Activated CD4-positive, CD25-positive, alpha-beta regulatory T cell (primary cell): ENCODE results near the gene MAP2K5.
"Not testable (repeated sequence)": the region's sequence is repeated elsewhere in the genome, so short reads cannot be mapped to it uniquely, and the experiment has no call there.

Source experiments
- DNase-seq, 4 experiments: peaks; one replicate each; lab custom pipeline; 2025; lab: John Stamatoyannopoulos, UW

Gene MAP2K5

DNA sequence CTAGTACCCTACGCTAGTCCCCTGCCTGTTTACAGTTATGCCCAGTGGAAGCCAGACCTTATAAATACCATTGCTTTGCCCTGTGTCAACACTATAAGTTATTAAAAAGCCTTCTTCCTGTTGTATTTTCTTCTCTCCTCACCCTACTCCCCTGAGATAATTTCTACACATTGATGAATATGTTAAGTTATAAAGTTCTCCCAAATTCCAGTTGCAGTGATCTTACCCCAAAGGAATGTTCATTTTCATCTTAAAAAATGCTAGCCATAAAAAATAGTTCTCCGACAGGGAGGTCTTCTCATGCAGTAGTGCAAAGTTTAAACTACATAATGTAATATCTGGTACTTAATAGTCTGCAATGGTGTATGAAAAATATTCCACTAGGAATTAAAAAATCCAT lies 58.6 kb downstream of the MAP2K5 start:
- no peak for DNase-seq

DNA sequence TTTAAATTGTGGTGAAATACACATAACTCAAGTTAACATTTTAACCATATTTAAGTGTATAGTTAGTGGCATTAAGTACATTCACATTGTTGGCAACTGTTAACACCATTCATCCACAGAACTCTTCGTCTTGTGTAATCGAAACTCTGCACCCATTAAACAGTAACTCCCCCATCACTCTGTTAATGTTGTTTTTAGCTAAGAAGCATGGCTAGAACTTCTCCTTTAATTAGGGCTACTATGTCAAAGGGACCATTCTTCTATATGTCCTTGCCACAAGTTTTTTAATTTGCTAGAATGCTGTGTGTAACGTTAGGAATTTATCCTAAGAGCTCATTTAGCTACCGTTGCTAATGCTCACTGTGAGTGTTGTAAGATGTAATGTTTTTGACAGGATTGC lies 60.6 kb downstream of the MAP2K5 start:
- no peak for DNase-seq

DNA sequence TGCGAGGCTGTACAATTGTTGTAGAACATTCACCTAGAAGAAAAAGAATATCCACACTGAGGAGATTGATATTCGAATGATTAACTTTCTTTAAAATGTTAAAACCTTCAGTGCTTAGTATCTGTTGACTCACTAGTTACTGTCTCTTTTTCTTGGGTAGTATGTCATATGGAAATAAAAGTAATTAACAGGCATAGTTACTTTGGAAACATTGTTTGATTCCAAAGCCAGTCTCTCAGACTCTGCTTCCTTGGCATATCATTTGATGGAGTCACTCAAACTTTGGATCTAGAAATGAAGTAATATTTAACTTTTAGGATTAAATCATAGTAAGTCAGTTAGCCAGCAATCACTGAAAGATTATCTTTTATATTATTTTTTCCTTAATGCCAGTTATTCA lies 63.4 kb downstream of the MAP2K5 start:
- no peak for DNase-seq

DNA sequence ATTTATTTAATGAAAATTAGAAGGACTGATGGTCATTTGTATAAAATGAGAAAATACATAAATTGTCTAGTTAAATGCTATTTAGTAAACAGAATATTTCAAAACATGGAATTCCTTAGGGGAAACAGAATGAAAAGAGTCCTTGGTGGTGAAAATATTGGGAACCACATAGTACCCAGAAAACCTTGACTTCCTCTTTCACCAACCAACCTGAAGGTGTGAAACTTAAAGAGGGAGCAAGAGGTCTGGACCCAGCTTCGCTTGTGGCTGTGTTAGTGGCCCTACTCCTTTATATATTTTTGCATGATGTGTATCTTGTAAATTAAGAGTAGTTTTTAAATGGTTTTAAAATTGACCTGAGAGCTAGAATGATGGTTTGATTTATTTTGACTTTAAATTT lies 64.2 kb downstream of the MAP2K5 start:
- no peak for DNase-seq

DNA sequence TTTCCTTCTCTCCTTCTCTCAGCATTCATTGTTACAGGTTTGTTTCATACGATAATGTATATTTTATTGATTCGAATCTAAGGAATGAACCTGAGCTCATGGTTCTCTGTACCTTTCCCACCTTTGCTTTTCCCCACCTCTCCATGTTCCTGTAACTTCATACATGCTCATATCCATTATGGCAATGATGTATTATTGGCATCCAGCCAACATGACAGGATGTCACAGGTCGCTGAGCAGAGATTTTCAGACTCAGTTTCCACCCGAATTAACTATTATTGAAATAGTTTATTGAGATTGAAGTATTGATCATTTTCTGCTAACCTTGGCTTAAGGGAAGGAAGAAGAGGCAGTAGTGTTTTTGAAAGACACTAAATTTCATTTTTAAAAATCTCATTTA lies 64.8 kb downstream of the MAP2K5 start:
- DNase-seq, result no peak

DNA sequence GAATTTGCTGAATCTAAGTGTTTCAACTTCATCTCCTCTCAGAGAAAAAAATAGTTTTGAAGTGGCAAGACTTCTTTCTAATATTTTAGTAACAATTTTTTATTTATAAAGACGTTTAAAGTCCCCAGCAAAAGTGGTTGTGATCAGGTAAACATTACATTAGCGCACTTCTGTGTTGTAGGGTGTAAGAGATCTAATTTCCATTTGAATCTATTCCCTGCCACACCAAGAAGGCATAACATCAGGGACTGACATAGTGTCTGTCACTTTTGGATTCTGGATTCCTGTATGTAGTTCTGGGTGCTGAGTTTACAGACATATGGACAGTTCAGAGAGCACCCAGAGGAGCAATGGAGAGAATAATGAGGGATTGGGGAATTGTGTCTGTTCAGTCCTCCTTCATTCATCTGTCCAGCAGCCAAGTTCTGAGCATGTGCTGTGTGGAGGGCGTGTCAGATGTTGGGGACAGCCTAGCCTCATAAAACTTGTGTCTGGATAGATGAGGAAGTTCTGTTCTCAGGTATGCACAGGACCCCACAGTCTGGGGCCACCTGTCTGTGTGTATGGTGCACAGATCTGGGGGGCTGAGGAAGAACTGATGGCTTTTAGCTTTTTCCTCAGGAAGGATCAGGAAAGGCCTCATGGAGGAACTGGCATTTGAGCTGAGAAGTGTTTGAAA lies 65.6 kb downstream of the MAP2K5 start:
- no peak for DNase-seq

DNA sequence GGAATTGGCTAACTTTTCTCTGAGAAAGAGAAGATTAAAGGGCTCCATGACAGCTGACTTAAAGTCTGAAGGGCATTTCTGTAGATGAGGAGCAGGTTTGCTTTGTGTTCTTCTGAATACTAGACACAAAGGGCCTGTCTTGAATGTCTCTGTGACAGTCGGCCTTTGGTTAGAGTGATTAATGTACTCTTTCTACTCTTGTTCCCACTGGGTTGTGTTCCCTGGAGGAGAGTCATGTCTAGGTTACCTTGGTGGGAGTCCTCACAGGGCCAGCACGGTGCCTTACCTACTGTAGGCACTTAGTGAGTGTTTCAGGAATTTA lies 66.1 kb downstream of the MAP2K5 start:
- no peak for DNase-seq

DNA sequence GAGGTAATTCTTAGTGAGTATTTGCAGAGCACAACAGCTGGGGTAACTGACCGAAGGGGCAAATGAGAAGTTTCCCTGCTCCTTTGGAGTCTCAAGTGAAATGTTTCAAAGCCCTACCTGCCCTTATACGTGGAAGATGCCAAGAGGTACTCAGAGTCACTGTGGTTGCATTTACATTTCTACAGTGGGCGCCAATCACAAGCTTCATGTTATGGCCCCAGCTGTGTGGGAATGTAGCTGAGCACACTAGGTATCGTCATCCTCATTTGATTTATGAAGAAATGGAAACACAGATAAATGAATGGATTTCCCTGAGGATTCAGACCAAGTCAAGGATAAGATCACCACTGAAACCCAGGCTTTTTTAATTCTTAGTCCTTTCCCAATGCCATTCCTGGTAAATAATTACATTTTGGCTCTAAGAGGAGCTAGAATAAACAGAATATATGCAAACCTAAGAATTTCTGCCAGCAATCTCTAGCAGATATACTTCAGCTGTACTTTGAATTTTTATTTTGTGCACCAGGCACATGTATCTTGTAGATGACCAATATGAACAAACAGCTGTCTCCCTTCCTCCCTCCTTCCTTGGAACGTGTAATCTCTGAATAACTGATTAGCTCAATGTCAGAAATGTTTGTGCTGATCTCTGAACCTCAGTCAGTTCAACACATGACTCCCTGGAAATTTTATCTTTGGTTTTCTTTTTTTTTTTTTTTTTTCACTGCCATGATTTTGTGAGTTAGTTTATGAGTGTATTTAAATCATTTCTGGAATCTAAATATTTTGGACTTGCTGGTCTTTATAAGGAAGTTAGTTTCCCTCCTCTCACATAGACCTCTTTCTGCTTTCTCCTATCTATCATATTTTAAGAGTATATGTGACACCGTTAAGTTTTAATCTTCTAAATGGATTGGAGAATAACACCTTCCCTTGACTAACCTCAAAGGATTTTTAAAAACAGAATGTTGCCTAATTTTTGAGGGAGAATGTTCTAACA lies 69.2 kb downstream of the MAP2K5 start:
- no peak for DNase-seq

DNA sequence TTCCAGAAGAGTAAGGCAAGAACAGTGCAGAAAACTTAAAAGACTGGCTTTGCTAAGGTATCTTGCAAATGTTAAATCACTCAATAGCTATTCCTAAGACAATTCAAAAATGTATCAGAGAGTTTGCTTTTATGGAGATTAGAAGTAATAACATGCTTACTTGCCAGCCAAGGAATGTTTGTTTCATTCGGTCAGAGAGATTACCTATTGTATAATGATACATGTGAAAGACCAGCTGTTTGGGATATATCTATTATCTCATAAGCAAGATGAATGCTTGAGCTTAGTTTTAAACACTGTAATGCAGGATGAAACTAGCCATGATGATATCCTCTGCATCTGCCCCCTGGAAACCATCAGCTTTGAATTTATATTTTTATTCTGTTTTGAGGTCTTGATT lies 70.7 kb downstream of the MAP2K5 start:
- DNase-seq, result no peak

DNA sequence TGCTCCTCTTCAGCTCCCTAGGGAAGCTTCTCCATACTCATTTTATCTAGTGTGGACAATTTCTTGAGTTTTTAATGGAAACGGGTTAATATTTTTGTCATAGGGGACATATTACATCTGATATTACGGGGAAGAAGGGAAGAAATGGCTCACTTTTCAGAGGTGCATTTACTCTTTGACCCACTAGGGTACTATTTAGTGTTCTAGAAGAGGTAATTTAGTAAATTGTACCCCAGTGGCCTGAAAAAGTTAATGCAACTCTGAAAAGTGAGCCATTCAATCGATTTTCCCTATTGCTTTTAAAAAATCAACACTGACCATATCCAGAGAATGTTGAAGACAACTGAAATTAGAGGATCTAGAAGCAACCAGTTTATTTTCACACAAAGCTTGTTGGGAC lies 71.2 kb downstream of the MAP2K5 start:
- DNase-seq, result no peak

DNA sequence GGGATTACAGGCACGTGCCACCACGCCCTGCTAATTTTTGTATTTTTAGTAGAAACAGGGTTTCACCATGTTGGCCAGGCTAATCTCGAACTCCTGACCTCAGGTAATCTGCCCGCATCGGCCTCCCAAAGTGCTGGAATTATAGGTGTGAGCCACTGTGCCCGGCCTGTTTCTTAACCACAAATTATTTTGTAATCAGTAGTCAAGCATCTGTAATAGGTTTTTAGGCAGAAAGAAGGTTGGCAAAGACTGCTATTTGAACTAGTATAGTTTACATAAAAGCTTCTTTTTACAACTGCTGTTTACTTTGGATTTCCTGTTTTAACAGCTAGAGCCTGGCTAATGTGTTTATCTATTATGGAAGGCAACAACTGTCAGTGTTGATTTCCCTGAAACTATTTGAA lies 72.6 kb downstream of the MAP2K5 start:
- DNase-seq, result not testable (repeated sequence)

DNA sequence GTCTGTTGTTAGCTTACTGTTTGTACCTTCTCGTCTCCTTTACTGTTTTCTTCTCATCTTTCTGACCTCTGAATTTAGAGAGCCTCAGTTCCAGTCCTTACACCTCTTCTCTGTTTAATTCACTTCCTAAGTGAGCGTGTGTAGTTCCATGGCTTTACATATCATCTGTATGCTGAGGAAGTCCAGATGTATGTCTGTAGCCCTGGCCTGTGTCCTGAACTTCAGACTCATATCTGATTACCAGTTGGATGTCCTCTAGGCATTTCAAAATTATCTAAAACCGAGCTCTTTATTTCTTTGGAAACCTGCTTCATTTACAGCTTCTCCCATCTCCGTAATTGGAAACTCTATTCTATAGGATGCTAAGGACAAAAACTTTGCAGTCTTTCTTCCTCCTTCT lies 75.8 kb downstream of the MAP2K5 start:
- DNase-seq, result no peak

DNA sequence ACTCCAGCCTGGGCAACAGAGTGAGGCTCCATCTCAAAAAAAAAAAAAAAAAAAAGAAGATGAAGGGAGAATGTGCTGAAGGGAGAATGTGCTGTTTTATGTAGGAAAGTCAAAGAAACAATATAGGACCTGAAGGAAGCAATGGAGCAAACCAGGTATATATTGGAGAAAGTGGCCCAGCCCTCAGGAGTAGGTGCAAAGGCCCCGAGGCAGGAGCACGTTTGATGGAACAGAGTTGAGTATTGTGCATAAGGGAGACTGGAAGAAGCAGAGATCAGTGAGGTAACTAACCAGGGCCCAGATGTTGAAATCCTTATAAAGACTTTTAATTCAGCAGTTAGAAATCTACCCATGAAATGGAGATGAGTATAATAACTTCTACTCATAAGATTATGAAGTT lies 79.6 kb downstream of the MAP2K5 start:
- DNase-seq, result no peak

DNA sequence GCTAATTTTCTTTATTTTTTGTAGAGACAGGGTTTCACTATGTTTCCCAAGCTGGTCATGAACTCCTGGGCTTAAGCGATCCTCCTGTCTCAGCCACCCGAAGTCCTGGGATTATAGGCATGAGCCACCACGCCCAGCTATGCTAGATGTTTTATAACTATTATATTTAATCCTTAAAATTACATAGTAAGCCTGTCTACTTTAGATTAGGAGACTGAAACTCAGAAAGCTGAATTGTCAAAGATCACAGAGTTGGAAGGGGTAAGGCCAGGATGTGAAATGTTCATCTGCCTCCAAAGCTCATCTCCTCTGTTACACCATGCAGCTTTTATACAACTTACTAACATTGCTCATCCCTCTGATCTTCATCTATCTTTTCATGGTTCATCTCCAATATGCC lies 89.8 kb downstream of the MAP2K5 start:
- no peak for DNase-seq

DNA sequence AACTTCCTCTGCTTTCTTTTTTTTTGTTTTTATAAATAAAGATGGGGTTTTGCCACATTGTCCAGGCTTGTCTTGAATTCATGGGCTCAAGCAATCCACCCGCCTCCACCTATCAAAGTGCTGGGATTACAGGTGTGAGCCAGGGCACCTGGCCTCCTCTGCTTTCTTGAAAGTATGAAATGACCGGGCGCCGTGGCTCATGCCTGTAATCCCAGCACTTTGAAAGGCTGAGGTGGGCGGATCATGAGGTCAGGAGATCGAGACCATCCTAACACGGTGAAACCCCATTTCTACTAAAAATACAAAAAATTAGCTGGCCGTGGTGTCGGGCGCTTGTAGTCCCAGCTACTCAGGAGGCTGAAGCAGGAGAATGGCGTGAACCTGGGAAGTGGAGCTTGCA lies 93.4 kb downstream of the MAP2K5 start:
- DNase-seq, result not testable (repeated sequence)

DNA sequence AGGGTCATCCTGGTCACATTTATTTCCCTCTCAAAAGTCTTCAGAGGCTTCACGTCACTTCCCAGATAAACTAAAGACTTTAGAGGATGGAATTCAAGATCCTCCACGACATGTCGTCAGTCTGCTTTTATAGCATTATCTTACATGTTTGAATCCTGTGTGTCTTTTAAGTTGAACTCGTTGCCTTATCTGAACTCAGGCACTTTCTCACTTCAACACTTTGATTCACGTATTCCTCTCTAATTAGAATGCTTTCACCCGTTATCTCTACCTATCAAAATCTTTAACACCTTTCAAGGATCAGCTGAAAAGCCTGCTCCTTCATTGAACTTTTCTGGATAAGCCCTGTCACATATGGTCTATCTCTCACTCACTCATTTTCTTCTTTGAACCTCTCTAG lies 97.1 kb downstream of the MAP2K5 start:
- no peak for DNase-seq

DNA sequence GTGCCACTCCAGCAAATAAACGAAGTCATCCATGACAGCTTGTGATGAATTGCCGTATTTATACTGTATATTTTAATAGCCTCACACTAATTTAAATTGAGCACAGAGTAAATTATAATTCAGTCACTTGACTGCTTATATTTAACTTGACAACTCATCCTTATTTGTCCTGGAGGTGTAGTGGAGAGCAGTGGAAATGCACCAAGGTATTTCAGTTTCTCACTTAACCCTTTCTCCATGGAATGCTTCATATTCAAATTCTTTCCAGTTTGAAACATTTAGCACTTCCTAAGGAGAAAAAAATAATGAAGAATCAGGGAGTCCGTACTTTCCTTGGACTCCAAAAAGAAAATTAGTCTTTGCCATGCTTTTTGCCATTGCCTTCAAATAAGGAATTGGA lies 99.0 kb downstream of the MAP2K5 start:
- DNase-seq, result no peak

DNA sequence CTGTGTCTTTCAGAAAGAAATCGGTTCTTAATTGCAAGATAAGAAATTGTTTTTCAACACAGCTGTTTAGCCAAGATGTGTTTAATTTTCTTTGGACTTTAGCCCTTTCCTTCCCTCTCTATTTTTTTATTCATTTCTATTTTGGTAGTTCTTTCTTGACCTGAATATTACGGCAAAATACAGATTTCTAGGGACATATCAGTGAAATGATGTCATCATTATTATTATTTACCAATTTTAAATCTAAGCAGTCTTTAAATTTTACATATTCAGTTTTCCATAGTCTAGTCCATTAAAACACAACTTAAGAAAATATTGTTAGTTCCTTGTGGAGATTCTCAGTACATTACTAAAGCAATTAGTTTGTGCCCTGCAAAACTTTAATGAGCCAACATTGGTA lies 104.3 kb downstream of the MAP2K5 start:
- DNase-seq, result no peak

DNA sequence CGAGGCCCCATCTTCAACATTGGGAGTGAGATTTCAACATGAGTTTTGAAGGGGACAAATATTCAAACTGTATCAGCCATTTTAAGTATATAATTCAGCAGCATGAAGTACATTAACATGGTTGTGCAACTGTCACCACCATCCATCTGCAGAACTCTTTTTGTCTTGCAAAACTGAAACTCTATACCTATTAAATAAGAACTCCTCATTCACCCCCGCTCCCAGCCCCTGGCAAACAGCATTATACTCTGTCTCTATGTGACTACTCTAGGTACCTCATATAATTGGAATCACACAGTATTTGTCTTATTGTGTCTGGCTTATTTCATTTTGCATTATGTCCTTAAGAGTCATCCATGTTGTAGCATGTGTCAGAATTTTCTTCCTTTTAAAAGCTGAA lies 110.1 kb downstream of the MAP2K5 start:
- no peak for DNase-seq

DNA sequence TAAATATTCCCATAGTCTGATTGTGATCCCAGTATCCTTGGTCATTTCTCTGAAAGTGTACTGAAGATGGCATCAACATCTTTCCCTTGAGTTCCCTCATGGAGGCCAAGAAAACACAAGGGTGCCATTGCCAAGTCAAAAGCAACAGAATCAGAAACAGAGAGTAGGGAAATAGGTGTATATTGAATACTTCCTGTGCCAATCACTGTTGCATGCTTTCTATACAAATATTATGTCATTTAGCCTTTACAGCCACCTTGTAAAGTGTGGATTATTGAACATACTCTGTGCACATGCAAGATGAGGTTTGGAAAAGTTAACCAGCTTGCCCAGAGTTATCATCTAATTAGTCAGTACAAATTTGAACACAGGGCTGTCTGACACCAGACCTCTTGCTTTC lies 117.9 kb downstream of the MAP2K5 start:
- no peak for DNase-seq

DNA sequence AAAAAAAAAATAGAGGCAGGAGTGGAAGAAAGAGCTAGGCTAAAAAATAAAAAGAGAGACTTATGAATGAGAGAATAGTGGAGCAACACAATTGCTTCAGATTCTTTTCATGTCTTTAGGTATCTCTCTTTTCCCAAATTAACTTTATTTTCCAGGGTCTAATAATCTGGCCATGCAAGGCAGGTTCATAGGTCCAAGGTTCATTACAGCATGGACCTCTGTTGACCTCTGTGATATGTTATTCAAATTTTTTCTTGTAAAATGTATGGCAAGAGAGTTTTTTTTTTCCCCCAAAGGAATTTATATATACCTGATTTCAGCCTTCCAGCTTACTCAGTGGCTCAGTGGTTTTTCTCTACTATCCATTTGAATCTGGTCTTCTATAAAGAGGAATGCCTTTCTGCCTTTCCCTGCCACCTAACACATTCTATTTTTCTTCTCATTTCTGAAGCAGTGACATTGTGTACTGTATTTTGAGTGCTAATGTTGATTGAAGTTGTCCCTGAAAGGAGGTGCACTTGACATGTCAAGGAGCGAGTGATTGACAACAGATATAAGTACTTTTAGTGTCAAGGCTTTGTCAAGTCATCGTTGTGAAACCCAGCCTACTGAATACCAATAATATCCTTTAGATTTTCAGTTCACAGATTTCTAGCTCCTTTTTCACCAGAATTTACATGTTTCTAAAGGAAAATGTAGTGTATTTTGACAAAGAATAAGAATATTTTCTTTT lies 118.5 kb downstream of the MAP2K5 start:
- no peak for DNase-seq

DNA sequence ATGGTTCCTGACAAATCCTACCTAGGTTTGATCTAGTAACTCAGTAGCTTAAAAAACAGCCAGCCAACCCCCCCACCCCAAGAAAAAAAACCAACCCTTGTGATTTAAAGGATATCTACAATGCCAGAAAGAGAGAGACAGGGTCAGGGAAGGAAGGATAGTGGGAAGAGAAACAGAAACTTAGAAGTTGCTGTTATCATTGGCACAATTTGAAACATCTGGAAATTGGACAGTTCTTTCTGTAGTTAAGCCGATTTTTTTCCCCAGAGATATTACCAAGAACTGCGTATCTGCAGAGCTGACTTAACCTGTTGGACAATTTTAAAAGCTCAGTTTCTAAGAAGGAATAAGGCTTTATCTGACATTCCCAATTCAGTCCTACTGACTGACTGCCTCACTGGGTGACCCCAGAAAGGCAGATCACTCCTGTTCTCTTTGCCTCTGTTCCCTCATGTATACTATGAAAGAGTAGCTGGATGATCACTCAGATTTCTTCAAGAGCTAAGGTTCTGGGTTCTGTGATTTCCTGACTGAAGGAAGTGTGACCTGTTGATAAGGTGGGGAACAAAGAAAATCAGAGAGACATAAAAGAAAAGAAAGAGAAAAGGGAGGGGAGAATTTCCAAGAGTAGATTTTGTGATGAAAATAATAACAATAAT lies 128.3 kb downstream of the MAP2K5 start:
- no peak for DNase-seq
